ENCODE measurements around the gene KCNN1.
"Not testable (repeated sequence)": the region's sequence is repeated elsewhere in the genome, so short reads cannot be mapped to it uniquely, and the experiment has no call there.

Gene KCNN1

DNA sequence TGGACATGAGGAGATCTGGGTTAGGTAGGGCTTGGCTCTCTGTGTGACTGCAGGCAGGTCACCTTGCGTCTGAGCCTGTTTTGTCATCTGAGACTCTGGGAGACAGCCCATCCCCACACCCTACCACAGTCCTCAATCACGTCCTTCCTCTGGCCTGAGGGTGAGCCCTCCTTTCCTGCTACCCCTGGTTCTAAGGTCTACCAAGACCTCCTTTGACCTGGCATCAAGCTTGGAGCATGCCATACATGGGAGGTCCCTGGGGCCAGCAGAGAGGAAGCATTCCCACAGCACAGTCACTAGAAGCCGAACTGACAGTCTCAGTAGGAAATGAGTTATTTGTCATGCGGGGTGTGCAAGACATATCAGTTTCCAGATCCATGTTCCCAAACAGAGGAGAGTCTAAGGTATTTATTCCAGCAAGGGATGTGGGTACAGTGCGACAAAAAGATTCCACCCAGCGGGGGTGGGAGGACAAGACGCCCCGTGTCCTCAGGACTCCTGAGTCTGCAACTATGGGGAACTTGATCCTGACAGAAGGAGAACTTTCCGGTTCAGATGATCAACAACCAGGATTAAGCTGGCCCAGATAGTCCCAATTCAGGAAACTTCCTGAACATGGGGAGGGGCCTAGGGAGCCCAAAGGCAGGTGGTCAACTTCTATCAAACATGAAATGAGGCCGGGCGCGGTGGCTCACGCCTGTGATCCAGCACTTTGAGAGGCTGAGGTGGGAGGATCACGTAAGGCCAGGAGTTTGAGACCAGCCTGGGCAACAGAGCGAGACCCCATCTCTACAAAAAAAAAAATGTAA lies 50.6 kb downstream of the KCNN1 start:
- Mint-ChIP-seq H3K9me3 (peaks cover 0 to 5% of the 10 kb centered on the region in 2 donors), H3K4me1 (peaks cover 88% of the 10 kb centered on the region), H3K27me3 (no peaks in the 10 kb centered on the region), H3K4me3 (no peak overlapping the region), H3K27ac (peak overlapping the region in 1 of 2 donors; percentile 77)
- no peak for DNase-seq
- ATAC-seq = no peak

DNA sequence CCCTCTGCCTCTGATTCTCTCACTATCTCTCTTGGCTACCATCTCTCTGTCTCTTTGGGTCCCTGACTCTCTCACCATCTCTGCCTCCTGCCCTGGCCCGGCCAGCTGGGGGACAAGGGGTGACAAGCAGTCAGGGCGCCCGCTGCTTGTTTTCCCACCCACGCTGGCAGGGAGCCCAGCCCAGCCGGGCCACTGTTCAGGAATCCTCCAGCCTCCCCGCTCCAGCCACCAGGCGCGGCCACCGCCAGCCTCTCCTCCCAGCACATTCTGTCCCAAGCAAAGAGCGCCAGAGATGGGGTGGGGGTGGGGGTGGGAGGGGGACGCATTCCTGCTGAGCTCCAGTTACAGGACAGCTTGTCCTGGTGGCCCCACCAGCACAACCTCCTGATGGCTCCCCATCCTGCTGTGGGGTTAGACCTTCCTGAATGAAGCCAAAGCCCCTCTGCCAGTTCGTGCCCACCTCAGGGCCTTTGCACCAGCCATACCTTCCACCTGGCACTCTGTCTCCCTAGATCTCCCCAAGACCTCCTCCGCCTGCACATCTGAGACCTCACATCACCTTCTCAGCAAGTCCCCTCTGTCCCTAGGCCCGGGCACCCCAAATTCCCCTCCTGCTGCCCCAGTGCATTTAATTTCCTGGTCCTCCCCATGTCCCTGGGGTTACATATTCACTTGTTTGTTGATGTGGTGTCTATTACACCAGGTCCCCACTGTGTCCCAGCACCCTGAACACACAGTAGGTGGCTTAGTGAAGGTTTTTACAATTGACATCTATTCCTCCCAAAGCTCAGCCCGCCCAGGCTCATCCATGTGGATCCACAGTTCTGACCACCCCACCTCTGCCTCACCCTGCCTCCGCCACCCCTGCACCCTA lies 53.5 kb downstream of the KCNN1 start:
- Mint-ChIP-seq H3K4me1 (peaks cover 83% of the 10 kb centered on the region), H3K9me3 (peaks cover 0 to 5% of the 10 kb centered on the region in 2 donors), H3K27ac (peak overlapping the region; percentile 94 to 97), H3K4me3 (peak overlapping the region; percentile 98), H3K27me3 (no peaks in the 10 kb centered on the region)
- no peak for DNase-seq
- ATAC-seq = no peak

DNA sequence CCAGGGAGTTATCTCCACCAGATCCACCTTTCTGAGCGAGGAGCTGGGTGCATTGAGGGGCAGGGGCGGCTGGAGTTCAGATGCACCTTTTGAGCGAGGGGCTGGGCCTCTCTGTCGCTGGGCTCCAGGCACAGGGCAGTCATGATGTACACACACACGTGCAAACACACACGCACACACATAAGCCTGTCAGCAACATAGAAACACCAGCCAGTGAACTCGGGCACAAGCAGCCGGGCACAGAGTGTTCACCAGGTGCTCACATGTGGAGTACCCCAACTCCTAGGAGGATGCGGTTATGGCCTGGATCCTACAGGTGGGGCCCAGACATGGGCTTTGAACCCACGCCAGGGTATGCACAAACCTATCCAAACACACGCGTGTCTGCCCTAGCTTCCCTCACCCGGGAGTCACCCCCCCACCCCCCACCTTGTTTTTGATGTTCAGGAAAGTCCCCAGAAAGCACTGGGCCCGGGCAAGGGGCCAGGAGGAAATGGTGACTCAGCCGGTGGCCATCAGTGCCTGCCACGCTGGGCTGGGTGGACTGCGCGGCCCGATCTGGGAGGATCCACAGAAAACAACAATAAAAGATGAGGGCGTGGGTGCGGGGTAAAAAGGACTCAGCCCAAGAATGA lies 54.3 kb downstream of the KCNN1 start:
- DNase-seq = peak; percentile 67 to 76
- peak; percentile 68 for ATAC-seq
- H3K27me3 Mint-ChIP-seq = no peaks in the 10 kb centered on the region
- peak overlapping the region; percentile 94 to 97 for H3K27ac Mint-ChIP-seq
- peaks cover 80% of the 10 kb centered on the region for H3K4me1 Mint-ChIP-seq
- H3K4me3 Mint-ChIP-seq = peak overlapping the region; percentile 98
- peaks cover 0 to 5% of the 10 kb centered on the region in 2 donors for H3K9me3 Mint-ChIP-seq

DNA sequence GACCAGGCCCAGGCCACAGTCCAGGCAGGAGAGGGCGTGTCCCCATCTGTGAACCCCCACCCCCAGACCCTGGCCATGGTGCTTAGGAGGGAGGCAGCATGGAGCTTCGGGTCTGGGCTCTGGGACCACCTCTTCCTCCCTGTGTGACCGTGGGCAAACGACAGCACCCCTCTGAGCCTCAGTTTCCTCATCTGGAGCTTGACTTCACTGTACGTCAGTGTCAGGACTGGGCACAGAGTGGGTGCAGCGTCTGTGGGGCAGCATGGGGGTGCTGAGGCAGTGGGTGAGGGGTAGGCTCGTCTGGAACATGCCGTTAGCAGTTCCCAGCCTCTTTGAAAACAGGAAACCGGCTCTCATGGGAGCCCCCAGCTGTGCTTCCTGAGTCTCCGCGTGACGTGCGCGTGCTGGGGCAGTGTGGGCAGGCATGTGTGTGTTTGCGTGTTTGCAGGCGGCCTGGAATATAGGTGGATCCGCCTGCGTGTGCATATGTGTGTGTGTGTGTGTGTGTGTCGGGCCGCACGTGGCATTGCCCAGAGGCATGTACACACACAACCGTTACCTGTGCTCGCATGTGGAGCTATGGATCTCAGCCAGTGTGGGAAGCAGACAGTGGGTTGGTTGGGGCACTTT lies 56.8 kb downstream of the KCNN1 start:
- H3K4me1 Mint-ChIP-seq = peaks cover 64% of the 10 kb centered on the region
- peak; percentile 22 for ATAC-seq
- H3K9me3 Mint-ChIP-seq = peaks cover 0 to 5% of the 10 kb centered on the region in 2 donors
- H3K4me3 Mint-ChIP-seq = peak overlapping the region; percentile 98
- H3K27me3 Mint-ChIP-seq = no peaks in the 10 kb centered on the region
- peak overlapping the region; percentile 91 to 96 for H3K27ac Mint-ChIP-seq
- peak in 1 of 2 donors; percentile 50 for DNase-seq

DNA sequence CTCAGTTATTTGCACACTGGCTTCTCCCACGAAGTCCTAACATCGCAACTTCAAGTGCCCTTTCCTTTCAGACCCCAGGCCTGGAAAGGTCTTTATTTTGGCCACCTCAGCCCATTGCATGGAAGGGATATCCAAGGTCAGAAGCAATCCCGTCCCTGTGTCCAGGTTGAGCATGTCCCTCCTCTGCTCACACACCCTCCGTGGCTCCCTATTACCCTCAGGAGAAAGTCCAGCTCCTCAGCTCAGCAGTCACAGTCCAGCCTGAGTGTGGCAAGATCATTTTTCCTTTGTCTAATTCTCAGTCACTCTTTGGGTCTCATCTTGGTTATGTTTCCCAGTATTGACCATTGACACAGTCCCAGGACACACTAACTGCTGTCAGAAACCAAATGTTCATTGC lies 60.2 kb downstream of the KCNN1 start:
- DNase-seq = no peak
- Mint-ChIP-seq H3K9me3 (peaks cover 0 to 4% of the 10 kb centered on the region in 2 donors), H3K27ac (no peak overlapping the region), H3K27me3 (no peaks in the 10 kb centered on the region), H3K4me1 (peaks cover 52% of the 10 kb centered on the region), H3K4me3 (no peak overlapping the region)
- ATAC-seq = no peak

DNA sequence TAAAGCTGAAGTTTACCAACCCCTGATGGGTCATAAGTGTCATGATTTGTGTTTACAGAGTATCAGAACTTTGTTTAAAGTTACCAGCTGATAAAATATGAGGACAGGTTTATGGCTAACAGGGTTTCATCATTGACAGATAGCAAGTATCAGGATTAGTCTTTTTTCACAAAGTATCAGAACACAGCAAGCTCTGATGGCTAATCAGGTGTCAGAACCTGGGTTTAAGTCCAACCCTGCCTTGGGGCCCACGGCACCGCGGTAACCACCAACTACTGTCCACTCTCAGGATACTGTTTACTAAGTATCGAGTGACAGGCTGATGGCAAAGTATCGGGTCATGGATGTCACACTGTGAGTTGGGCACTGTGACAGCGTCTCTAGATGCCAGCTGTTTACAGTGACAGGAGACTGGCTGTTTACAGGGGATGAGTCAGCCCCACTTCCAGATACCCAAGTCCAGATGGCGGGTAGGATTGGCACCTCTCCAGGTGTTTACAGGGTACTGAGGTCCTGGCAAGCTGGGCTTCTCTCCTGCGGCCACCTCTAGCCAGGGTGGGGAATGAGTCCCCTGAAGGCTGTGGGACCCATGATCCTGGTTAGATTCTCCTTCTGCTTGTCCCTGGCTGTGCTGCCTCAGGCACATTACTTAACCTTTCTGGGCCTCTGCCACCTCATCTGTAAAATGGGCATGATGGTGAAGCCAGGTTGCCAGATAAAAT lies 62.9 kb downstream of the KCNN1 start:
- ATAC-seq (peak; percentile 23), DNase-seq (no peak)
- no peak overlapping the region for H3K27ac Mint-ChIP-seq
- H3K4me3 Mint-ChIP-seq = no peak overlapping the region
- H3K4me1 Mint-ChIP-seq = peaks cover 31% of the 10 kb centered on the region
- no peaks in the 10 kb centered on the region for H3K9me3 Mint-ChIP-seq
- no peaks in the 10 kb centered on the region for H3K27me3 Mint-ChIP-seq

DNA sequence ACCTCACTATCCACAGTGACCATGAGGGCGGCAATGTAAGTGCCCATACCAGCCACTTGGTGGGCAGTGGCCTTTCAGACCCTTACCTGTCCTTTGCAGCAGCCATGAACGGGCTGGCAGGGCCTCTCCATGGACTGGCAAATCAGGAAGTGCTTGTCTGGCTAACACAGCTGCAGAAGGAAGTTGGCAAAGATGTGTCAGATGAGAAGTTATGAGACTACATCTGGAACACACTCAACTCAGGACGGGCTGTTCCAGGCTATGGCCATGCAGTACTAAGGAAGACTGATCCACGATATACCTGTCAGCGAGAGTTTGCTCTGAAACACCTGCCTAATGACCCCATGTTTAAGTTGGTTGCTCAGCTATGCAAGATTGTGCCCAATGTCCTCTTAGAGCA lies 64.5 kb downstream of the KCNN1 start:
- not testable (repeated sequence) for H3K4me3 Mint-ChIP-seq, H3K9me3 Mint-ChIP-seq, H3K27me3 Mint-ChIP-seq, DNase-seq, H3K27ac Mint-ChIP-seq, ATAC-seq
- peaks cover 26% of the 10 kb centered on the region for H3K4me1 Mint-ChIP-seq

DNA sequence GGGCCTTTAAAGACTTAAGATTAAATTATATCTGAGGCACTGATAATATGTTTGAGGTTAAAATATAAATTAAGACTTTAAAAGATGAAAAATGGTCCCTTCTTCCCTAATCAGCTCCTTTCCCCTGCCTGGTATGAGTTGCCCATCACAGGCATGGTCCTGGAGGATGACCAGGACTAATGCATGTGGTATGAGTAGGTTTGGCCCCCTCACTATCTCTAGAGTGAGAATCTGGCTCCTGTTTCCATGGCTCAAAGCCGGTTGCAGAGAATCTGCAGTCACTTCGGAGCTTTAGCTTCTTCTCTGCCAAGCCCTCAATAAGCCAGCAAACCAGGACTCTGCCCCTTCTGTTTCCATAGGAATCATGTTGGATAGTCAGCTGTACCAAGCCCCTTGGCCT lies 65.2 kb downstream of the KCNN1 start:
- H3K27me3 Mint-ChIP-seq, DNase-seq, H3K9me3 Mint-ChIP-seq, H3K4me3 Mint-ChIP-seq, ATAC-seq, H3K27ac Mint-ChIP-seq: not testable (repeated sequence)
- H3K4me1 Mint-ChIP-seq = peaks cover 26% of the 10 kb centered on the region

DNA sequence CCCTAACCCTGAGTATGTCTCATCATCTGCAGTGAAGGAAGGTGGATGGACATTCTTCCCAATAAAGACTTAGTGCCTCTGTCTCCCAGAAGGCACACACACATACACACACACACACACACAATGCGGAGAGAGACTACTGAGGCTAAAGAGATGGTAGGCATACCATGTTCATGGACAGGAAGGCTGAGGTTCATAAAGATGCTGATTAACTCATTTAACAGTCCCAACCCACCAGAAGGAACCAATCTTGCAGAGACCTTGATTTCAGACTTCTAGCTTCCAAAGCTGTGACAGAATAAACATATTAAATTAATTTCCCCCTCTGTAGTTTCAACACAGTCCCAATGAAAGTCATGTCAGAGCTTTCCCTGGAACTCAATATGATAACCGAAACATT lies 74.1 kb downstream of the KCNN1 start:
- Mint-ChIP-seq H3K4me3 (no peak overlapping the region), H3K4me1 (peaks cover 48% of the 10 kb centered on the region), H3K27ac (no peak overlapping the region), H3K9me3 (peaks cover 7 to 16% of the 10 kb centered on the region in 2 donors), H3K27me3 (no peaks in the 10 kb centered on the region)
- no peak for DNase-seq
- no peak for ATAC-seq

DNA sequence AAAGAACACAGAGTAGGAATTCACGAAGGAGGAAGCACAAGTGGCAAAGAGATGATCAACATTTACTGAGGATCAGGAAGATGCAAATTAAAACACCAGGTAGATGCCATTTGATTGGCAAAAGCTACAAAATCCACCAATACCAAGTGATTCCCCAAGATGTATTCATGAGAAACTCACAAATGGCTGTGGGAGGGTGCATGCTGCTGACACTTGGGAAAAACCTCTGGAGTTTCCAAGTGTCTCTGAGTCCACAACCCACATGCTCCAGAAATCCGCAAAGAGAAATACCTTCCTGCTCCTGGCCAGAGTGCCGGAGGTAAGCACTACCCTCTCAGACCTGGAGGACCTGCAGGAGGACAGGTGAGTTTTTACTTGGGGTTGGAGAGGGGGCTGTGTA lies 76.8 kb downstream of the KCNN1 start:
- no peaks in the 10 kb centered on the region for H3K27me3 Mint-ChIP-seq
- H3K4me3 Mint-ChIP-seq = peak overlapping the region; percentile 14 to 33

DNA sequence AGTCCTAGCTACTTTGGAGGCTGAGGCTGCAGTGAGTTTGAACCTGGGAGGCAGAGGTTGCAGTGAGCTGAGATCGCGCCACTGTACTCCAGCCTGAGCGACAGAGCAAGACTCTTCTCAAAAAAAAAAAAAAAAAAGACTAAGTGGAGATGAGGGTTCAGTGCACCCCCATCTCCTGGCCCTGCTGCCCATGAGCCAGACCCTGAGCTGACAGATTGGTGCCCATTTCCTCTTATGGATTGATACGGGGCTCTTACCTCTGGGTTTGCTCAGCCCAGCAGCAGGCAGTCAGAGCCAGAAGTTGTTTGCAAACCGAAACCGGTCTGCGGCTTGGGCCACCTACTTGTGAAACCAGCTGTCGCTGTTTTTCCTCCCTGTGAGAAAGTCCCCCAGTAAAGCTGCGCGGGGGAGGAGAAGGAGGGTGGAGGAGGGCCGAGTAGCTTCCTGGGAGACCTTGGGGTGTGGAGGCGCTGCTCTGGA lies 78.0 kb downstream of the KCNN1 start:
- Mint-ChIP-seq H3K27me3 (no peaks in the 10 kb centered on the region), H3K9me3 (peaks cover 7 to 16% of the 10 kb centered on the region in 2 donors), H3K27ac (peak overlapping the region; percentile 73 to 88), H3K4me1 (peaks cover 57% of the 10 kb centered on the region), H3K4me3 (peak overlapping the region; percentile 74 to 82)
- ATAC-seq (peak; percentile 99), DNase-seq (peak; percentile 84 to 94)

More for the DNA sequence above, 76.8 kb downstream of the KCNN1 start:
- H3K27ac Mint-ChIP-seq = no peak overlapping the region
- DNase-seq (no peak), ATAC-seq (no peak)
- H3K9me3 Mint-ChIP-seq = peaks cover 7 to 16% of the 10 kb centered on the region in 2 donors
- peaks cover 55% of the 10 kb centered on the region for H3K4me1 Mint-ChIP-seq

DNA sequence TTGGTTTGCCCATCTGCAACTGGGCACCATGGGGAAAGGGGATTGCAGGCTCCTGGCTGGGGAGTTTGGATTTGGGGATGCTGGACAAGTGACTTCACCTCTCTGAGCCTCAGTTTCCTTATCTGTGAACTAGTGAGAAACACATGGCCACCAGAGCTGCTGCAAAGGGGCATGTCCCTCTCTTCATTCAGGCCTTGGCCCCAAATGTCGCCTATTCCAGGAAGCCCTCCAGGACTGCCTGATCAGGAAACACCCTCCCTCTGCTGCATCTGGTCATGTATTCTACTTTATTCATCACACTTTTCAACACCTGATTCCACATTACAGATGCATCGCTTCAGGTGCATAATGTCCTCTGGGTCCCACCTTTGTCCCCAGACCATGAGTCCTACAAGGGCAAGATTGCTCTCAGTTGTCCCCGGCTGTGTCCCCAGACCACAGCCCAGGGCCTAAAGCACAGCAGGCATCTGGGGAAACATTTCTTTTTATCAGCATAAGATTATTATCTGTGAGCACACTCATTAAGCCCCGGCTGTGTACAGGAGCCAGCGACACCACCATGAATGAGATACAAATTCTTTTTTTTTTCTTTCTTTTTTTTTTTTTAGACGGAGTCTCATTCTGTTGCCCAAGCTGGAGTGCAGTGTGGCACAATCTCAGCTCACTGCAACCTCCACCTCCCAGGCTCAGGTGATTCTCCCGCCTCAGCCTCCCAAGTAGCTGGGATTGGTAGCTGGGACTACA lies 78.6 kb downstream of the KCNN1 start:
- ATAC-seq (peak; percentile 37), DNase-seq (no peak)
- H3K9me3 Mint-ChIP-seq = peaks cover 7 to 9% of the 10 kb centered on the region in 2 donors
- H3K4me1 Mint-ChIP-seq = peaks cover 62% of the 10 kb centered on the region
- peak overlapping the region; percentile 74 to 82 for H3K4me3 Mint-ChIP-seq
- no peaks in the 10 kb centered on the region for H3K27me3 Mint-ChIP-seq
- peak overlapping the region; percentile 88 to 93 for H3K27ac Mint-ChIP-seq

DNA sequence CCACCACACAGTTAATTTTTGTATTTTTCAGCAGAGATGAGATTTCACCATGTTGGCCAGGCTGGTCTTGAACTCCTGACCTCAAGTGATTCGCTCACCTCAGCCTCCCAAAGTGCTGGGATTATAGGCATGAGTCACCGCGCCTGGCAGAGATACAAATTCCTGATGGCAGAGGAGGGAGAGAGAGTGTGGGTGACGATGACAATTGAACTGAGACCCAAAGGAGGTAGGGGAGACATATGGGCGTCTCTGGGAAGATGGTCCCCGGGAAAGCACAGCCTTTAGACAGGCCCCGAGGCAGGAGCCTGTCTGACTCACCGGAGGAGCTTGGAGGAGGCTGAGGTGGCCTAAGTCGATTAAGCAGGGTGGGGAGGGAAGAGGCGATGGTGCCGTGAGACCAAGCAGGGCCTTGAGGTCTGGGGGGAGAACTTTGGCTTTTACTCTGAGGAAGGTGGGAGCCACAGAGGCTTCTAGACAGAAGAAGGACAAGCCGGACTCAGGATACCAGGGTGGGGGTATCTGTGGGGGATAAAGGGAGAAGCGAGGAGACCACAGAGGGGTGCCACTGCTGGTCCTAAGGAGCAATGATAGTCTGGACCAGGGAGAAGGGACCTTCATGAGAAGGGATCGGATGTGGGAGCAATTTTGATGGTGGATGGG lies 79.3 kb downstream of the KCNN1 start:
- Mint-ChIP-seq H3K4me1 (peaks cover 67% of the 10 kb centered on the region), H3K9me3 (peaks cover 2 to 3% of the 10 kb centered on the region in 2 donors), H3K27ac (peak overlapping the region; percentile 66 to 93), H3K4me3 (peak overlapping the region in 1 of 2 donors; percentile 82), H3K27me3 (no peaks in the 10 kb centered on the region)
- ATAC-seq (no peak), DNase-seq (no peak)
